ENCODE measurements around the gene RHOT2. TPM values are rescaled to one million over a fixed set of nuclear protein-coding genes. Genes with fewer than 3 reads are reported as not detected.
A peak's percentile ranks its signal among the peaks of the same experiment; 100 is the strongest.

RHOT2 gene
- total RNA-seq, 1 donor from 2014 or later = 93.2 TPM

DNA sequence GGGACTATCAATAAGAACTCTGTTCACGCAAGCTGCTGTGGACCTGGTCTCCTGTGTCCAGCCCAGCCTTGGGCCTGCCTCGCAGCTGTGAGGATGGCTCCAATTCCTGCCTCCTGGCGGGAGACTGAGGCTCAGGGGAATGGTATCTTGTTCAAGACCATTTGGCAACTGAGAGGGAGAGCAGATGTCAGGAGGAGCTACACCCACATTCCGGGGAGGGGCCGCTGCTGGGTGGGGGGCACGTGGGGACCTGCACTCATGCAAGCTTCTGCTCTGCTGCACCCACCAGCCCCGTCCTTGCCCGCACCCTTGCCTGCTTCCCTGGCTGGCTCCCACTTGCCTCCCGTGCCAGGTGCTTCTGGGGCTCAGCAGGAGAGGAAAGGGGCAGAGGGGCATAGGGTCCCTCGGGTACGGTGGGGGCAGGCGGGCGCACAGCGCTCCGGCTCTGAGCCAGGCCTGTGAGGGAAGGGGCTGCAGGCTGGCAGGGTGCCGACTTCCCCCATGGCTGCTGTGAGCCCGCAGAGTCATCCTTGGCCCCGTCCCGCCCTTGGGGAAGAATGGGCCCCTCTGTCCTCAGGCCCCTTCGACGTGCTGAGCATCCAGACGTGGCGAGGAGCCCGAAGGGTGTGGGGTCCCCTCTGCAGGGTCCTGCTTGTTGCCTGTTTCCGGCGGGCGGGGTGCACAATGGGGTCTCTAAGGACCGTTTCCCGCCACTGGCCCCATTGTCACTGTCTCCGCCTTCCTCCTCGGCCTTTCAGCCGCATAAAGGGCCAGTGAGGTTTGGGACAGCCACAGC is 49.7 kb downstream of the RHOT2 start:
- FAIRE-seq (no peak), DNase-seq (ENCODE audit: low read depth) (no peak)
- Mint-ChIP-seq H3K27me3 (ENCODE audit: low read depth, unreplicated experiment) (no peaks in the 10 kb centered on the region), H3K4me1 (ENCODE audit: low read depth, unreplicated experiment) (peaks cover 3% of the 10 kb centered on the region), H3K27ac (ENCODE audit: unreplicated experiment) (no peak overlapping the region), H3K9me3 (ENCODE audit: unreplicated experiment) (no peaks in the 10 kb centered on the region), H3K36me3 (ENCODE audit: low read depth, unreplicated experiment) (no peaks in the 10 kb centered on the region), H3K4me3 (ENCODE audit: unreplicated experiment) (no peak overlapping the region)
- Histone ChIP-seq H3K9me3 (ENCODE audit: insufficient read depth, low read depth, low read length) (no peaks in the 10 kb centered on the region), H3K36me3 (ENCODE audit: insufficient read depth, low read length) (no peaks in the 10 kb centered on the region), H2AFZ (ENCODE audit: low read depth, low read length) (no peak overlapping the region), H4K20me1 (ENCODE audit: insufficient read depth, low read length) (peaks cover 43% of the 10 kb centered on the region), H3K79me2 (ENCODE audit: insufficient read depth, low read length) (peaks cover 7% of the 10 kb centered on the region), H3K4me2 (ENCODE audit: low read length) (no peak overlapping the region), H3K4me1 (ENCODE audit: insufficient read depth, low read length) (peaks cover 38% of the 10 kb centered on the region), H3K27ac (ENCODE audit: low read depth, low read length) (no peak overlapping the region), H3K4me3 (ENCODE audit: insufficient read depth, low read depth, low read length) (no peak overlapping the region), H3K27me3 (ENCODE audit: insufficient read depth, low read length) (no peaks in the 10 kb centered on the region), H3K9ac (ENCODE audit: low read length) (no peak overlapping the region)
- TF ChIP-seq EZH2 (IDR thresholded peaks at IDR 0.05; ENCODE audit: insufficient read depth, low read length) = no peak
- TF ChIP-seq, protein P1, sequence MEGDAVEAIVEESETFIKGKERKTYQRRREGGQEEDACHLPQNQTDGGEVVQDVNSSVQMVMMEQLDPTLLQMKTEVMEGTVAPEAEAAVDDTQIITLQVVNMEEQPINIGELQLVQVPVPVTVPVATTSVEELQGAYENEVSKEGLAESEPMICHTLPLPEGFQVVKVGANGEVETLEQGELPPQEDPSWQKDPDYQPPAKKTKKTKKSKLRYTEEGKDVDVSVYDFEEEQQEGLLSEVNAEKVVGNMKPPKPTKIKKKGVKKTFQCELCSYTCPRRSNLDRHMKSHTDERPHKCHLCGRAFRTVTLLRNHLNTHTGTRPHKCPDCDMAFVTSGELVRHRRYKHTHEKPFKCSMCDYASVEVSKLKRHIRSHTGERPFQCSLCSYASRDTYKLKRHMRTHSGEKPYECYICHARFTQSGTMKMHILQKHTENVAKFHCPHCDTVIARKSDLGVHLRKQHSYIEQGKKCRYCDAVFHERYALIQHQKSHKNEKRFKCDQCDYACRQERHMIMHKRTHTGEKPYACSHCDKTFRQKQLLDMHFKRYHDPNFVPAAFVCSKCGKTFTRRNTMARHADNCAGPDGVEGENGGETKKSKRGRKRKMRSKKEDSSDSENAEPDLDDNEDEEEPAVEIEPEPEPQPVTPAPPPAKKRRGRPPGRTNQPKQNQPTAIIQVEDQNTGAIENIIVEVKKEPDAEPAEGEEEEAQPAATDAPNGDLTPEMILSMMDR (IDR thresholded peaks at IDR 0.05; ENCODE audit: insufficient read depth, low read depth, low read length) = no peak

DNA sequence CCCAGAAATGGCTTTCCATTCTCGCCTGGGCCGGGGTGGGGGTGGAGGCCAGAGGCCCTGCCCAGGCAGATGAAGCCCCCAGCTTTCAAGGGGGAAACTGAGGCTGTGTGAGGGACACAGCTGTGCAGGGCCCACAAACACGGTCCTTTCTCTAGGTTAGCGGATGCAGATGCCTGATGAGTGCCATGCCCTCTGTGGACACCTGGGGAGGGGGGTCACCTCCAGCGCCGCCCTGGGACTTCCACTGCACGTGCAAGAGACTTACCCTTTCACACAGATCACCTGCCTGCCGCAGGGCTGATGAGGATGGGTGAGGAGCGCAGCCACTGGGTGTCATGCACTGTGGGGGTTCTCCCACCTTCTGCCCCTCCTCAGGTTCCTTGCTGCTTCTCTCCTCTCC is 50.5 kb downstream of the RHOT2 start:
- peak overlapping the region; percentile 20 for H3K4me3 Mint-ChIP-seq (ENCODE audit: unreplicated experiment)

More for the DNA sequence above, 50.5 kb downstream of the RHOT2 start:
- Histone ChIP-seq H3K4me1 (ENCODE audit: insufficient read depth, low read length) (peaks cover 38% of the 10 kb centered on the region), H3K27ac (ENCODE audit: low read depth, low read length) (no peak overlapping the region), H3K4me2 (ENCODE audit: low read length) (no peak overlapping the region), H2AFZ (ENCODE audit: low read depth, low read length) (no peak overlapping the region), H3K4me3 (ENCODE audit: insufficient read depth, low read depth, low read length) (no peak overlapping the region), H3K9ac (ENCODE audit: low read length) (no peak overlapping the region), H3K36me3 (ENCODE audit: insufficient read depth, low read length) (no peaks in the 10 kb centered on the region), H3K9me3 (ENCODE audit: insufficient read depth, low read depth, low read length) (no peaks in the 10 kb centered on the region), H3K79me2 (ENCODE audit: insufficient read depth, low read length) (peaks cover 7% of the 10 kb centered on the region), H3K27me3 (ENCODE audit: insufficient read depth, low read length) (no peaks in the 10 kb centered on the region), H4K20me1 (ENCODE audit: insufficient read depth, low read length) (peaks cover 47% of the 10 kb centered on the region)
- TF ChIP-seq, protein P1 (IDR thresholded peaks at IDR 0.05; ENCODE audit: insufficient read depth, low read depth, low read length) = no peak
- no peak for TF ChIP-seq EZH2 (IDR thresholded peaks at IDR 0.05; ENCODE audit: insufficient read depth, low read length)
- H3K36me3 Mint-ChIP-seq (ENCODE audit: low read depth, unreplicated experiment) = no peaks in the 10 kb centered on the region
- H3K4me1 Mint-ChIP-seq (ENCODE audit: low read depth, unreplicated experiment) = no peaks in the 10 kb centered on the region
- DNase-seq (ENCODE audit: low read depth) = no peak
- no peaks in the 10 kb centered on the region for H3K9me3 Mint-ChIP-seq (ENCODE audit: unreplicated experiment)
- no peak for FAIRE-seq
- no peaks in the 10 kb centered on the region for H3K27me3 Mint-ChIP-seq (ENCODE audit: low read depth, unreplicated experiment)
- H3K27ac Mint-ChIP-seq (ENCODE audit: unreplicated experiment) = no peak overlapping the region
